ENCODE data around the gene NEGR1.

The NEGR1 gene

GRCh38 chr1:71762514-71763255 is 519.7 kb downstream of the NEGR1 start:
- DNase-seq: no peak

- DNase-seq: no peak
These were observed 526.9 kb downstream of the NEGR1 start for GRCh38 chr1:71755441-71755840.

GRCh38 chr1:71753746-71754145 is 528.6 kb downstream of the NEGR1 start:
- no peak for DNase-seq

GRCh38 chr1:71745326-71745725 is 537.0 kb downstream of the NEGR1 start:
- DNase-seq: no peak

GRCh38 chr1:71743862-71744261 is 538.5 kb downstream of the NEGR1 start:
- DNase-seq: no peak

GRCh38 chr1:71738910-71739309 is 543.4 kb downstream of the NEGR1 start:
- no peak for DNase-seq

- no peak for DNase-seq
These were observed 544.1 kb downstream of the NEGR1 start for GRCh38 chr1:71738256-71738655.

- no peak for DNase-seq
These were observed 544.6 kb downstream of the NEGR1 start for GRCh38 chr1:71737768-71738167.

GRCh38 chr1:71733121-71733520 is 549.2 kb downstream of the NEGR1 start:
- no peak for DNase-seq

GRCh38 chr1:71721532-71721931 is 560.8 kb downstream of the NEGR1 start:
- DNase-seq: no peak

- no peak for DNase-seq
These were observed 563.0 kb downstream of the NEGR1 start for GRCh38 chr1:71719330-71719729.

- no peak for DNase-seq
These were observed 565.2 kb downstream of the NEGR1 start for GRCh38 chr1:71717186-71717585.

GRCh38 chr1:71711456-71711855 is 570.9 kb downstream of the NEGR1 start:
- no peak for DNase-seq

- DNase-seq: no peak
These were observed 576.2 kb downstream of the NEGR1 start for GRCh38 chr1:71706029-71706671.

GRCh38 chr1:71698186-71698585 is 584.2 kb downstream of the NEGR1 start:
- no peak for DNase-seq

- no peak for DNase-seq
These were observed 586.5 kb downstream of the NEGR1 start for GRCh38 chr1:71695821-71696220.

GRCh38 chr1:71695084-71695483 is 587.3 kb downstream of the NEGR1 start:
- DNase-seq: no peak

- DNase-seq: no peak
These were observed 588.8 kb downstream of the NEGR1 start for GRCh38 chr1:71693581-71693980.

- DNase-seq: no peak
These were observed 592.7 kb downstream of the NEGR1 start for GRCh38 chr1:71689635-71690034.

- no peak for DNase-seq
These were observed 595.0 kb downstream of the NEGR1 start for GRCh38 chr1:71687376-71687775.

GRCh38 chr1:71676979-71677925 is 605.1 kb downstream of the NEGR1 start:
- DNase-seq: no peak

GRCh38 chr1:71668065-71668464 is 614.3 kb downstream of the NEGR1 start:
- DNase-seq: peak; percentile 19

- peak; percentile 12 for DNase-seq
These were observed 615.1 kb downstream of the NEGR1 start for GRCh38 chr1:71667216-71667615.

- no peak for DNase-seq
These were observed 615.7 kb downstream of the NEGR1 start for GRCh38 chr1:71666609-71667008.
